IMR-90 (cell line): ENCODE measurements around the gene RETN. TPM values are rescaled to one million over a fixed set of nuclear protein-coding genes. Genes with fewer than 3 reads are reported as not detected.

Experiments
- ATAC-seq: fragments of 200-7000 bp; cut with Tn5 transposase; 2 replicates; pipeline ENCODE4 v1.9.1; 2020; ENCODE audit warnings: low read depth, mild to moderate bottlenecking, moderate library complexity
- BruUV-seq: library from RNA; stranded (reverse); fragments of 400-500 nt; replicated peaks from 2 replicates; lab custom pipeline; 2021; lab: Mats Ljungman, UMichigan
- CTCF ChIA-PET: fragments of 300-600 bp; formaldehyde crosslinking; extraction: SDS; loops from one replicate; lab custom pipeline; 2021; ENCODE audit warnings: antibody characterized with exemption; lab: Yijun Ruan, JAX
- POLR2A ChIA-PET: fragments of 300-600 bp; sonication (Branson Sonifier 250); formaldehyde crosslinking; loops from one replicate; lab custom pipeline; 2022; ENCODE audit warnings: antibody characterized with exemption; ENCODE audit not compliant: unreplicated experiment; lab: Charles Lee
- DNase-seq: peaks from one replicate; pipeline ENCODE4 v3.0.0; 2013
- H2AFZ ChIP-seq: replicated peaks from 2 replicates; pipeline ENCODE3; 2013; ENCODE audit warnings: low read length, mild to moderate bottlenecking; ENCODE audit not compliant: poor library complexity
- H2AK5ac ChIP-seq: 2 replicates; pipeline ENCODE4 v1.6.1; 2013; ENCODE audit warnings: low read depth, low read length, inconsistent platforms
- H2AK9ac ChIP-seq: replicated peaks from 2 replicates; pipeline ENCODE3; 2013; ENCODE audit warnings: mild to moderate bottlenecking, low read depth, low read length, moderate library complexity; ENCODE audit not compliant: poor library complexity
- H2BK120ac ChIP-seq: 2 replicates; pipeline ENCODE4 v1.6.1; 2013; ENCODE audit warnings: low read depth, low read length, inconsistent platforms
- H2BK15ac ChIP-seq: 3 replicates; pipeline ENCODE4 v1.6.1; 2013; ENCODE audit warnings: low read depth, low read length, inconsistent platforms
- H2BK20ac ChIP-seq: 2 replicates; pipeline ENCODE4 v1.6.1; 2013; ENCODE audit warnings: low read depth, mild to moderate bottlenecking, inconsistent platforms, low read length, moderate library complexity
- H2BK5ac ChIP-seq: 2 replicates; pipeline ENCODE4 v1.6.1; 2013; ENCODE audit warnings: mild to moderate bottlenecking, low read depth, low read length, inconsistent platforms; ENCODE audit not compliant: poor library complexity, severe bottlenecking
- H3K14ac ChIP-seq: replicated peaks from 2 replicates; pipeline ENCODE4 v1.6.1; 2013; ENCODE audit warnings: low read depth, low read length, inconsistent platforms
- H3K18ac ChIP-seq: 2 replicates; pipeline ENCODE4 v1.6.1; 2013; ENCODE audit warnings: low read depth, low read length, control low read depth
- H3K23ac ChIP-seq: 2 replicates; pipeline ENCODE4 v1.6.1; 2013; ENCODE audit warnings: low read depth, low read length, inconsistent platforms
- H3K27ac ChIP-seq: 2 replicates; pipeline ENCODE4 v1.5.1; 2013; ENCODE audit warnings: mild to moderate bottlenecking, control low read depth, low read length; ENCODE audit not compliant: insufficient read depth
- H3K27me3 ChIP-seq: 2 replicates; pipeline ENCODE4 v1.6.1; 2013; ENCODE audit warnings: low read length; ENCODE audit not compliant: control insufficient read depth, insufficient read depth
- H3K36me3 ChIP-seq: 2 replicates; pipeline ENCODE4 v1.6.1; 2013; ENCODE audit warnings: low read length, mixed read lengths; ENCODE audit not compliant: control insufficient read depth, insufficient read depth
- H3K4ac ChIP-seq: 2 replicates; pipeline ENCODE4 v1.6.1; 2013; ENCODE audit warnings: low read depth, low read length, inconsistent platforms
- H3K4me1 ChIP-seq: 2 replicates; pipeline ENCODE4 v1.6.1; 2013; ENCODE audit warnings: low read length, mixed read lengths; ENCODE audit not compliant: control insufficient read depth, insufficient read depth
- H3K4me2 ChIP-seq: 2 replicates; pipeline ENCODE4 v1.6.1; 2013; ENCODE audit warnings: low read depth, mild to moderate bottlenecking, control low read depth, low read length, moderate library complexity
- H3K4me3 ChIP-seq: 2 replicates; pipeline ENCODE4 v1.5.1; 2013; ENCODE audit warnings: low read depth, mild to moderate bottlenecking, control low read depth, low read length, moderate library complexity; ENCODE audit not compliant: insufficient read depth
- H3K56ac ChIP-seq: 2 replicates; pipeline ENCODE4 v1.6.1; 2013; ENCODE audit warnings: low read length, inconsistent platforms; ENCODE audit not compliant: insufficient read depth; ENCODE audit errors: extremely low read depth
- H3K79me1 ChIP-seq, 2 experiments: 2 replicates each; pipeline ENCODE4 v1.6.1; 2013; ENCODE audit warnings: low read length in 2 of 2, inconsistent platforms in 1 of 2, low read depth in 1 of 2
- H3K9ac ChIP-seq: 2 replicates; pipeline ENCODE4 v1.6.1; 2013; ENCODE audit warnings: low read depth, low read length, control low read depth
- H3K9me1 ChIP-seq: 2 replicates; pipeline ENCODE4 v1.6.1; 2013; ENCODE audit warnings: low read length, inconsistent platforms; ENCODE audit not compliant: insufficient read depth
- H3K9me3 ChIP-seq: 2 replicates; pipeline ENCODE4 v1.6.1; 2013; ENCODE audit warnings: low read length; ENCODE audit not compliant: control insufficient read depth, insufficient read depth
- H4K20me1 ChIP-seq: 2 replicates; pipeline ENCODE4 v1.6.1; 2013; ENCODE audit warnings: low read length, inconsistent platforms; ENCODE audit not compliant: insufficient read depth
- H4K5ac ChIP-seq: 2 replicates; pipeline ENCODE4 v1.6.1; 2013; ENCODE audit warnings: mild to moderate bottlenecking, low read depth, low read length, control low read depth
- H4K8ac ChIP-seq, 2 experiments: 2 replicates each; pipeline ENCODE4 v1.6.1; 2013; ENCODE audit warnings: low read depth in 2 of 2, low read length in 2 of 2, control low read depth in 1 of 2, inconsistent platforms in 1 of 2
- H4K91ac ChIP-seq: 2 replicates; pipeline ENCODE4 v1.6.1; 2013; ENCODE audit warnings: low read depth, low read length, inconsistent platforms; ENCODE audit not compliant: insufficient read depth
- CEBPB ChIP-seq: IDR thresholded peaks from 2 replicates; pipeline ENCODE4 v1.6.1; 2012; ENCODE audit warnings: low read depth, low read length, improper control_type of control experiment
- FOS ChIP-seq: fragments of 150-350 bp; IDR thresholded peaks from 2 replicates; pipeline ENCODE4 v1.6.1; 2016; ENCODE audit warnings: low read depth, low read length
- MAFK ChIP-seq: IDR thresholded peaks from 2 replicates; pipeline ENCODE4 v1.6.1; 2012; ENCODE audit warnings: low read depth, low read length, improper control_type of control experiment
- POLR2A ChIP-seq: IDR thresholded peaks from 2 replicates; pipeline ENCODE4 v1.6.1; 2012; ENCODE audit warnings: mild to moderate bottlenecking, low read depth, low read length
- RCOR1 ChIP-seq: IDR thresholded peaks from 2 replicates; pipeline ENCODE4 v1.6.1; 2012; ENCODE audit warnings: mild to moderate bottlenecking, low read length, improper control_type of control experiment; ENCODE audit not compliant: insufficient replicate concordance
- USF2 ChIP-seq: fragments of 150-350 bp; IDR thresholded peaks from 2 replicates; pipeline ENCODE4 v1.6.1; 2017; ENCODE audit warnings: mild to moderate bottlenecking, antibody characterized with exemption, low read length, low read depth
- WGBS, 2 experiments: methylation state at CpG; one replicate each; pipeline versions ENCODE4 v1.1.5 to v1.1.7; 2013; ENCODE audit warnings: missing lambda C conversion rate in 2 of 2; ENCODE audit not compliant: insufficient read length in 1 of 2; ENCODE audit errors: extremely low coverage in 2 of 2; 5-methylcytosine and 5-hydroxymethylcytosine counted together
- dilution Hi-C: fragments of 300-500 bp; cut with HindIII; formaldehyde crosslinking; loops from one replicate; pipeline ENCODE4 v1.14.3; 2018; ENCODE audit warnings: low sequenced_read_pairs; ENCODE audit not compliant: unreplicated experiment
- in situ Hi-C: fragments of 300-500 bp; cut with MboI; formaldehyde crosslinking; loops from 3 replicates; pipeline ENCODE4 v1.14.3; 2019; ENCODE audit warnings: low sequenced_read_pairs, inconsistent platforms, mixed read lengths
- intact Hi-C: fragments of 100-400 bp; cut with micrococcal nuclease; formaldehyde crosslinking; loops from 2 replicates; pipeline ENCODE4 v1.10.0; 2022
- polyA plus RNA-seq, 3 experiments: library from polyadenylated mRNA; depleted of rRNA; stranded (reverse); fragments of >200 nt; gene quantifications; 2 replicates each; pipeline ENCODE4 v1.2.3, GENCODE V29; 2012; ENCODE audit warnings: low replicate concordance in 1 of 3
- total RNA-seq: library from RNA; depleted of rRNA; stranded (reverse); fragments of >200 nt; gene quantifications from 2 replicates; pipeline ENCODE4 v1.2.3, GENCODE V29; 2012
- TF ChIP-seq, protein P1 (sequence below): fragments of 150-350 bp; IDR thresholded peaks from 2 replicates; pipeline ENCODE4 v1.6.1; 2016; ENCODE audit warnings: low read depth, mild to moderate bottlenecking, low read length, moderate library complexity, borderline replicate concordance

RETN gene
- total and polyA plus RNA-seq, 2 of the 4 experiments (the other 2 are of a cell fraction) = not detected

DNA sequence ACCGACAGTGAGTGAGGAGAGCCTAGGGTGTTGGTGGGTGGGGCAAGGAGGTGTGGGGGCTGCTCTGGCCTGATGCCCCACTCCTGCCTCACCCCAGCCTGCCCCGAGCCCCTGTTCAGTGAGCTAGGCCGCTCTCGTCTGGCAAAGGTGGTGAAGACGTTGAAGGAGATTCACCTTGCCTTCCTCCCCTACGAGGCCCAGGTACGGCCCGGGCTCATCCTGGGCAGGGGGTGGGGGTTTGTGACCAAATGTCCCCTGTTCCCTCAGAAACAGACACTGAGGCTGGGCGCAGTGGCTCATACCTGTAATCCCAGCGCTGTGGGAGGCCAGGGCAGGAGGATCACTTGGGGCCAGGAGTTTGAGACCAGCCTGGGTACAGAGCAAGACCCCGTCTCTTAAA, 28.0 kb upstream of the RETN start:
- Histone ChIP-seq H3K9me1 (peaks cover 12% of the 10 kb centered on the region), H4K5ac (no peak overlapping the region), H3K4me2 (no peak overlapping the region), H2AK5ac (no peak overlapping the region), H3K9me3 (no peaks in the 10 kb centered on the region), H2AFZ (no peak overlapping the region), H2BK20ac (no peak overlapping the region), H3K4me1 (no peaks in the 10 kb centered on the region), H3K18ac (no peak overlapping the region), H2BK120ac (no peak overlapping the region), H3K27me3 (peaks cover 11% of the 10 kb centered on the region; the same call in 1 of the 2 replicates), H4K8ac (no peak overlapping the region), H3K79me1 (no peaks in the 10 kb centered on the region), H3K23ac (no peak overlapping the region), H3K56ac (no peak overlapping the region), H3K4me3 (no peak overlapping the region), H3K14ac (no peak overlapping the region), H4K20me1 (peaks cover 5% of the 10 kb centered on the region; the same call in 1 of the 2 replicates), H3K9ac (no peak overlapping the region), H3K4ac (no peak overlapping the region), H2AK9ac (no peak overlapping the region), H3K27ac (no peak overlapping the region), H2BK5ac (no peak overlapping the region), H4K91ac (no peak overlapping the region), H3K36me3 (no peaks in the 10 kb centered on the region), H2BK15ac (no peak overlapping the region)
- dilution Hi-C loops = no loop called here
- WGBS, 2 experiments = 83% methylated on average over 2 of the region's 11 CpGs; no CpG with 5 or more reads in 1 of the 2 experiments
- no TSS peak for BruUV-seq
- ChIA-PET CTCF (no interaction called here), POLR2A (no interaction called here)
- no peak for ATAC-seq
- in situ Hi-C loops = no loop called here
- TF ChIP-seq FOS = no peak
- no peak for TF ChIP-seq POLR2A
- no peak for TF ChIP-seq RCOR1
- no peak for TF ChIP-seq CEBPB
- TF ChIP-seq MAFK = no peak
- no peak for TF ChIP-seq USF2
- TF ChIP-seq, protein P1, sequence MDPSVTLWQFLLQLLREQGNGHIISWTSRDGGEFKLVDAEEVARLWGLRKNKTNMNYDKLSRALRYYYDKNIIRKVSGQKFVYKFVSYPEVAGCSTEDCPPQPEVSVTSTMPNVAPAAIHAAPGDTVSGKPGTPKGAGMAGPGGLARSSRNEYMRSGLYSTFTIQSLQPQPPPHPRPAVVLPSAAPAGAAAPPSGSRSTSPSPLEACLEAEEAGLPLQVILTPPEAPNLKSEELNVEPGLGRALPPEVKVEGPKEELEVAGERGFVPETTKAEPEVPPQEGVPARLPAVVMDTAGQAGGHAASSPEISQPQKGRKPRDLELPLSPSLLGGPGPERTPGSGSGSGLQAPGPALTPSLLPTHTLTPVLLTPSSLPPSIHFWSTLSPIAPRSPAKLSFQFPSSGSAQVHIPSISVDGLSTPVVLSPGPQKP = no peak
- DNase-seq = no peak
- intact Hi-C loops = no loop called here
